Adrenal gland (tissue), 5 donors: Measurements from ENCODE around the gene TMEM109.

Experiments
- POLR2A ChIP-seq, 2 donors: fragments of 450-650 bp; IDR thresholded peaks; one replicate each; pipeline ENCODE4 v1.6.1; 2017; ENCODE audit warnings: antibody characterized with exemption in 2 of 2, mild to moderate bottlenecking in 2 of 2, moderate library complexity in 1 of 2
- TF ChIP-seq, protein P1 (sequence below), 6 experiments: fragments of 450-650 bp in 4 of 6; fragments of 200-600 bp in 2 of 6; sonication (generic) in 1 of 6; IDR thresholded peaks; 1 replicate in 5 of 6; 2 replicates in 1 of 6; pipeline versions ENCODE4 v1.5.1 to v1.8.0; 2016 to 2021; ENCODE audit warnings: antibody characterized with exemption in 6 of 6, mild to moderate bottlenecking in 2 of 6, moderate library complexity in 1 of 6
- donor health status: DM: no; HTN: no; CAD: no.

DNA sequence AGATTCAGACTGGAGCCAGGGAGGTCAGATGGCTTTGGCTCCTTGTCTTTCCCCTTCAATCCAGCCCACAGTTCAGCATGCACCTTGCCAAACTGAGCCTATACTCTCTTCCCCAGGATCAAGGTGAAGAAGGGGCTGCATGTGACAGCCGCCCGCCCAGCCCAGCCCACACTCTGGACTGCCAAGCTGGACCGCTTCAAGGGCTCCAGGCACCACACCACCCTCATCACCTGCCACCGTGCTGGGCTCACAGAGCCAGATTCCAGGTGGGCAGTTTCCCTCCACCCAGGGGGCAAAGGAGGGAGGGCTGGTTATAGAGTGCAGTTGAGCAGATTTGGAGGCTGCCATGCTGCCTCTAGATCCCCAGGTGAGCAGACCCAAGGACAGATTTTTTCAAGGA is 16.4 kb downstream of the TMEM109 start:
- no peak for TF ChIP-seq POLR2A (IDR thresholded peaks at IDR 0.05)
- TF ChIP-seq, protein P1, sequence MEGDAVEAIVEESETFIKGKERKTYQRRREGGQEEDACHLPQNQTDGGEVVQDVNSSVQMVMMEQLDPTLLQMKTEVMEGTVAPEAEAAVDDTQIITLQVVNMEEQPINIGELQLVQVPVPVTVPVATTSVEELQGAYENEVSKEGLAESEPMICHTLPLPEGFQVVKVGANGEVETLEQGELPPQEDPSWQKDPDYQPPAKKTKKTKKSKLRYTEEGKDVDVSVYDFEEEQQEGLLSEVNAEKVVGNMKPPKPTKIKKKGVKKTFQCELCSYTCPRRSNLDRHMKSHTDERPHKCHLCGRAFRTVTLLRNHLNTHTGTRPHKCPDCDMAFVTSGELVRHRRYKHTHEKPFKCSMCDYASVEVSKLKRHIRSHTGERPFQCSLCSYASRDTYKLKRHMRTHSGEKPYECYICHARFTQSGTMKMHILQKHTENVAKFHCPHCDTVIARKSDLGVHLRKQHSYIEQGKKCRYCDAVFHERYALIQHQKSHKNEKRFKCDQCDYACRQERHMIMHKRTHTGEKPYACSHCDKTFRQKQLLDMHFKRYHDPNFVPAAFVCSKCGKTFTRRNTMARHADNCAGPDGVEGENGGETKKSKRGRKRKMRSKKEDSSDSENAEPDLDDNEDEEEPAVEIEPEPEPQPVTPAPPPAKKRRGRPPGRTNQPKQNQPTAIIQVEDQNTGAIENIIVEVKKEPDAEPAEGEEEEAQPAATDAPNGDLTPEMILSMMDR (IDR thresholded peaks at IDR 0.05), result no peak
